Activated effector memory CD4-positive, alpha-beta T cell treated with anti-CD3 and anti-CD28 coated beads, Interleukin-2, amount 50 U/mL, for 16 hours (primary cell): Measurements from ENCODE around the gene CBFA2T3.
A peak's percentile ranks its signal among the peaks of the same experiment; 100 is the strongest.

Experiments
- DNase-seq: peaks from one replicate; pipeline ENCODE4 v3.0.0-alpha.2; 2020

Gene CBFA2T3

GRCh38 chr16:88957887-88958577, 19.0 kb downstream of the CBFA2T3 start:
- DNase-seq, result no peak

- no peak for DNase-seq
Observed at GRCh38 chr16:88957433-88957767, 19.6 kb downstream of the CBFA2T3 start.

- no peak for DNase-seq
Observed at GRCh38 chr16:88956546-88957432, 20.2 kb downstream of the CBFA2T3 start.

GRCh38 chr16:88955906-88956305, 21.1 kb downstream of the CBFA2T3 start:
- DNase-seq, result no peak

GRCh38 chr16:88953003-88953690, 23.9 kb downstream of the CBFA2T3 start:
- DNase-seq, result no peak

- no peak for DNase-seq
Observed at GRCh38 chr16:88951989-88952388, 25.0 kb downstream of the CBFA2T3 start.

- no peak for DNase-seq
Observed at GRCh38 chr16:88951501-88951900, 25.5 kb downstream of the CBFA2T3 start.

GRCh38 chr16:88948781-88949490, 28.1 kb downstream of the CBFA2T3 start:
- DNase-seq, result no peak

- DNase-seq, result no peak
Observed at GRCh38 chr16:88945473-88945872, 31.5 kb downstream of the CBFA2T3 start.

GRCh38 chr16:88943741-88944140, 33.3 kb downstream of the CBFA2T3 start:
- no peak for DNase-seq

- DNase-seq, result no peak
Observed at GRCh38 chr16:88943131-88943664, 33.8 kb downstream of the CBFA2T3 start.

GRCh38 chr16:88941913-88942909, 34.8 kb downstream of the CBFA2T3 start:
- peak; percentile 83 for DNase-seq

GRCh38 chr16:88940862-88941817, 35.9 kb downstream of the CBFA2T3 start:
- DNase-seq, result no peak

GRCh38 chr16:88939972-88940861, 36.8 kb downstream of the CBFA2T3 start:
- DNase-seq, result no peak

- DNase-seq, result no peak
Observed at GRCh38 chr16:88939245-88939971, 37.6 kb downstream of the CBFA2T3 start.

- no peak for DNase-seq
Observed at GRCh38 chr16:88938777-88939244, 38.2 kb downstream of the CBFA2T3 start.

- DNase-seq, result no peak
Observed at GRCh38 chr16:88938119-88938776, 38.8 kb downstream of the CBFA2T3 start.

GRCh38 chr16:88937206-88937621, 39.8 kb downstream of the CBFA2T3 start:
- DNase-seq, result no peak
